ENCODE measurements around the gene SHD. TPM values are rescaled to one million over a fixed set of nuclear protein-coding genes. Genes with fewer than 3 reads are reported as not detected.

The SHD gene
- total RNA-seq, 1 donor from 2014 or later: 0.79 TPM

- Histone ChIP-seq H3K4me3 (ENCODE audit: insufficient read depth, low read depth, low read length) (no peak overlapping the region), H3K9me3 (ENCODE audit: insufficient read depth, low read depth, low read length) (no peaks in the 10 kb centered on the region), H3K79me2 (ENCODE audit: insufficient read depth, low read length) (no peaks in the 10 kb centered on the region), H3K4me1 (ENCODE audit: insufficient read depth, low read length) (no peaks in the 10 kb centered on the region), H3K27ac (ENCODE audit: low read depth, low read length) (no peak overlapping the region), H3K36me3 (ENCODE audit: insufficient read depth, low read length) (peaks cover 3% of the 10 kb centered on the region), H3K4me2 (ENCODE audit: low read length) (no peak overlapping the region), H3K9ac (ENCODE audit: low read length) (no peak overlapping the region), H3K27me3 (ENCODE audit: insufficient read depth, low read length) (no peaks in the 10 kb centered on the region), H2AFZ (ENCODE audit: low read depth, low read length) (no peak overlapping the region), H4K20me1 (ENCODE audit: insufficient read depth, low read length) (peaks cover 6% of the 10 kb centered on the region)
- DNase-seq (ENCODE audit: low read depth) (no peak), FAIRE-seq (no peak)
- H3K27ac Mint-ChIP-seq (ENCODE audit: unreplicated experiment): no peak overlapping the region
- peaks cover 12% of the 10 kb centered on the region for H3K36me3 Mint-ChIP-seq (ENCODE audit: low read depth, unreplicated experiment)
- peaks cover 2% of the 10 kb centered on the region for H3K9me3 Mint-ChIP-seq (ENCODE audit: unreplicated experiment)
- TF ChIP-seq, protein P1, sequence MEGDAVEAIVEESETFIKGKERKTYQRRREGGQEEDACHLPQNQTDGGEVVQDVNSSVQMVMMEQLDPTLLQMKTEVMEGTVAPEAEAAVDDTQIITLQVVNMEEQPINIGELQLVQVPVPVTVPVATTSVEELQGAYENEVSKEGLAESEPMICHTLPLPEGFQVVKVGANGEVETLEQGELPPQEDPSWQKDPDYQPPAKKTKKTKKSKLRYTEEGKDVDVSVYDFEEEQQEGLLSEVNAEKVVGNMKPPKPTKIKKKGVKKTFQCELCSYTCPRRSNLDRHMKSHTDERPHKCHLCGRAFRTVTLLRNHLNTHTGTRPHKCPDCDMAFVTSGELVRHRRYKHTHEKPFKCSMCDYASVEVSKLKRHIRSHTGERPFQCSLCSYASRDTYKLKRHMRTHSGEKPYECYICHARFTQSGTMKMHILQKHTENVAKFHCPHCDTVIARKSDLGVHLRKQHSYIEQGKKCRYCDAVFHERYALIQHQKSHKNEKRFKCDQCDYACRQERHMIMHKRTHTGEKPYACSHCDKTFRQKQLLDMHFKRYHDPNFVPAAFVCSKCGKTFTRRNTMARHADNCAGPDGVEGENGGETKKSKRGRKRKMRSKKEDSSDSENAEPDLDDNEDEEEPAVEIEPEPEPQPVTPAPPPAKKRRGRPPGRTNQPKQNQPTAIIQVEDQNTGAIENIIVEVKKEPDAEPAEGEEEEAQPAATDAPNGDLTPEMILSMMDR (IDR thresholded peaks at IDR 0.05; ENCODE audit: insufficient read depth, low read depth, low read length): no peak
- TF ChIP-seq EZH2 (IDR thresholded peaks at IDR 0.05; ENCODE audit: insufficient read depth, low read length): no peak
- H3K4me1 Mint-ChIP-seq (ENCODE audit: low read depth, unreplicated experiment): no peaks in the 10 kb centered on the region
- no peak overlapping the region for H3K4me3 Mint-ChIP-seq (ENCODE audit: unreplicated experiment)
- no peaks in the 10 kb centered on the region for H3K27me3 Mint-ChIP-seq (ENCODE audit: low read depth, unreplicated experiment)
Observed at GRCh38 chr19:4267901-4268815, 10.9 kb upstream of the SHD start.

DNA sequence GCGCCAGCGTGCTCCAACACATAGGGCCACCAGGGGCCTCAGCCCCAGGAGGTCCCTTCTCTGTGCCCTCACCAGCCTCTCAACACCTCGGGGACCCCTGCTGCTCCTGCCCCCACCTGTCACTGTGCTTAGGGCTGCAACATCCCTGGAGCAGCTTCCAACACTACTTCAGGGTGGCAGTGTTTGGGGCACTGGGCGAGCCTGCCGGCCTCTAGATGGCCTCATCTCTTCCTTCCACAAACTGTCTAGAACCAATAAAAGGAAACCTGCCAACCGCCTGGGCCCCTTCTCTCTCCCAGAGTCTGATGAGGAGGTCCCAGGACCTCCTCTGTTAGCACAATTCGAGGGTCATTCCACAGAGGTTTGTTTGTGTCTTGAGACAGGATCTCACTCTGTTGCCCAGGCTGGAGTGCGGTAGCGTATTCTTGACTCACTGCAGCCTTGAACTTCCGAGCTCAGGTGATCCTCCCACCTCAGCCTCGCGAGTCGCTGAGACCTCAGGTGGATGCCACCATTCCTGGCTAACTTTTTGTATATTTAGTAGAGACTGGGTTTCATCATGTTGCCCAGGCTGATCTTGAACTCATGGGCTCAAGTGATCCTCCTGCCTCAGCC lies 10.1 kb upstream of the SHD start:
- H3K27ac Mint-ChIP-seq (ENCODE audit: unreplicated experiment): no peak overlapping the region
- no peak for FAIRE-seq

More for the DNA sequence above, 10.1 kb upstream of the SHD start:
- no peaks in the 10 kb centered on the region for H3K4me1 Mint-ChIP-seq (ENCODE audit: low read depth, unreplicated experiment)
- DNase-seq (ENCODE audit: low read depth): no peak
- no peaks in the 10 kb centered on the region for H3K4me1 ChIP-seq (ENCODE audit: insufficient read depth, low read length)
- peaks cover 6% of the 10 kb centered on the region for H4K20me1 ChIP-seq (ENCODE audit: insufficient read depth, low read length)
- peaks cover 2% of the 10 kb centered on the region for H3K9me3 Mint-ChIP-seq (ENCODE audit: unreplicated experiment)
- TF ChIP-seq, protein P1 (IDR thresholded peaks at IDR 0.05; ENCODE audit: insufficient read depth, low read depth, low read length): no peak
- TF ChIP-seq EZH2 (IDR thresholded peaks at IDR 0.05; ENCODE audit: insufficient read depth, low read length): no peak
- no peaks in the 10 kb centered on the region for H3K27me3 ChIP-seq (ENCODE audit: insufficient read depth, low read length)
- H3K36me3 Mint-ChIP-seq (ENCODE audit: low read depth, unreplicated experiment): peaks cover 12% of the 10 kb centered on the region
- H3K4me3 ChIP-seq (ENCODE audit: insufficient read depth, low read depth, low read length): no peak overlapping the region
- no peak overlapping the region for H3K9ac ChIP-seq (ENCODE audit: low read length)
- H3K79me2 ChIP-seq (ENCODE audit: insufficient read depth, low read length): no peaks in the 10 kb centered on the region
- H3K9me3 ChIP-seq (ENCODE audit: insufficient read depth, low read depth, low read length): no peaks in the 10 kb centered on the region
- peaks cover 3% of the 10 kb centered on the region for H3K36me3 ChIP-seq (ENCODE audit: insufficient read depth, low read length)
- H2AFZ ChIP-seq (ENCODE audit: low read depth, low read length): no peak overlapping the region
- H3K4me3 Mint-ChIP-seq (ENCODE audit: unreplicated experiment): no peak overlapping the region
- H3K27ac ChIP-seq (ENCODE audit: low read depth, low read length): no peak overlapping the region
- H3K27me3 Mint-ChIP-seq (ENCODE audit: low read depth, unreplicated experiment): no peaks in the 10 kb centered on the region
- no peak overlapping the region for H3K4me2 ChIP-seq (ENCODE audit: low read length)
